ENCODE measurements around the gene CCNYL1. TPM values are rescaled to one million over a fixed set of nuclear protein-coding genes. Genes with fewer than 3 reads are reported as not detected.
"Not testable (repeated sequence)": the region's sequence is repeated elsewhere in the genome, so short reads cannot be mapped to it uniquely, and the experiment has no call there.

The CCNYL1 gene
- total RNA-seq, 2 experiments from 2014 or later, result 5.8 to 6.0 TPM

GRCh38 chr2:207719008-207719407 is 7.6 kb downstream of the CCNYL1 start:
- DNase-seq, result no peak
- Mint-ChIP-seq H3K9me3 (no peaks in the 10 kb centered on the region), H3K4me3 (no peak overlapping the region), H3K27ac (no peak overlapping the region), H3K27me3 (no peaks in the 10 kb centered on the region), H3K4me1 (peaks cover 13% of the 10 kb centered on the region), H3K36me3 (peaks cover 2% of the 10 kb centered on the region)

- not testable (repeated sequence) for H3K27me3 Mint-ChIP-seq, H3K4me3 Mint-ChIP-seq, H3K36me3 Mint-ChIP-seq, DNase-seq, H3K9me3 Mint-ChIP-seq, H3K27ac Mint-ChIP-seq
- peaks cover 17% of the 10 kb centered on the region for H3K4me1 Mint-ChIP-seq
These were observed 8.2 kb downstream of the CCNYL1 start for GRCh38 chr2:207719655-207720054.

GRCh38 chr2:207720517-207721187 is 9.2 kb downstream of the CCNYL1 start:
- Mint-ChIP-seq H3K36me3 (no peaks in the 10 kb centered on the region), H3K27me3 (no peaks in the 10 kb centered on the region), H3K4me1 (peaks cover 17% of the 10 kb centered on the region), H3K9me3 (no peaks in the 10 kb centered on the region), H3K4me3 (no peak overlapping the region), H3K27ac (no peak overlapping the region)
- no peak for DNase-seq

GRCh38 chr2:207722773-207723424 is 11.5 kb downstream of the CCNYL1 start:
- Mint-ChIP-seq H3K27ac (peak overlapping the region; percentile 60), H3K9me3 (no peaks in the 10 kb centered on the region), H3K4me3 (no peak overlapping the region), H3K27me3 (no peaks in the 10 kb centered on the region), H3K4me1 (peaks cover 28% of the 10 kb centered on the region), H3K36me3 (no peaks in the 10 kb centered on the region)
- DNase-seq, result no peak

GRCh38 chr2:207723425-207723787 is 12.0 kb downstream of the CCNYL1 start:
- Mint-ChIP-seq H3K4me1 (peaks cover 28% of the 10 kb centered on the region), H3K27ac (peak overlapping the region; percentile 32)
- not testable (repeated sequence) for H3K27me3 Mint-ChIP-seq, H3K4me3 Mint-ChIP-seq, DNase-seq, H3K9me3 Mint-ChIP-seq, H3K36me3 Mint-ChIP-seq

GRCh38 chr2:207724113-207724512 is 12.7 kb downstream of the CCNYL1 start:
- peaks cover 28% of the 10 kb centered on the region for H3K4me1 Mint-ChIP-seq
- no peak overlapping the region for H3K27ac Mint-ChIP-seq
- H3K27me3 Mint-ChIP-seq, result no peaks in the 10 kb centered on the region

GRCh38 chr2:207725873-207726578 is 14.6 kb downstream of the CCNYL1 start:
- Mint-ChIP-seq H3K27ac (no peak overlapping the region), H3K36me3 (peaks cover 4% of the 10 kb centered on the region), H3K9me3 (no peaks in the 10 kb centered on the region), H3K4me1 (peaks cover 28% of the 10 kb centered on the region), H3K4me3 (no peak overlapping the region), H3K27me3 (no peaks in the 10 kb centered on the region)
- DNase-seq, result no peak

More at GRCh38 chr2:207724113-207724512, 12.7 kb downstream of the CCNYL1 start:
- no peak for DNase-seq
- Mint-ChIP-seq H3K9me3 (no peaks in the 10 kb centered on the region), H3K36me3 (no peaks in the 10 kb centered on the region), H3K4me3 (no peak overlapping the region)

GRCh38 chr2:207727261-207727660 is 15.8 kb downstream of the CCNYL1 start:
- no peak for DNase-seq
- Mint-ChIP-seq H3K27me3 (no peaks in the 10 kb centered on the region), H3K36me3 (peaks cover 4% of the 10 kb centered on the region), H3K27ac (no peak overlapping the region), H3K4me3 (no peak overlapping the region), H3K9me3 (no peaks in the 10 kb centered on the region), H3K4me1 (peaks cover 25% of the 10 kb centered on the region)

- H3K9me3 Mint-ChIP-seq, result no peaks in the 10 kb centered on the region
- peaks cover 11% of the 10 kb centered on the region for H3K4me1 Mint-ChIP-seq
- H3K27me3 Mint-ChIP-seq, result no peaks in the 10 kb centered on the region
- no peak overlapping the region for H3K4me3 Mint-ChIP-seq
- H3K36me3 Mint-ChIP-seq, result peaks cover 4% of the 10 kb centered on the region
- no peak for DNase-seq
- H3K27ac Mint-ChIP-seq, result no peak overlapping the region
These were observed 18.1 kb downstream of the CCNYL1 start for GRCh38 chr2:207729465-207729998.

GRCh38 chr2:207731138-207731537 is 19.7 kb downstream of the CCNYL1 start:
- peaks cover 12% of the 10 kb centered on the region for H3K36me3 Mint-ChIP-seq
- no peak overlapping the region for H3K27ac Mint-ChIP-seq
- no peaks in the 10 kb centered on the region for H3K27me3 Mint-ChIP-seq
- H3K4me1 Mint-ChIP-seq, result peaks cover 11% of the 10 kb centered on the region
- H3K9me3 Mint-ChIP-seq, result no peaks in the 10 kb centered on the region
- H3K4me3 Mint-ChIP-seq, result no peak overlapping the region
- no peak for DNase-seq

GRCh38 chr2:207733597-207734240 is 22.3 kb downstream of the CCNYL1 start:
- H3K27me3 Mint-ChIP-seq, result no peaks in the 10 kb centered on the region
- H3K4me3 Mint-ChIP-seq, result no peak overlapping the region

GRCh38 chr2:207734264-207734635 is 22.8 kb downstream of the CCNYL1 start:
- DNase-seq, result no peak
- H3K4me3 Mint-ChIP-seq, result no peak overlapping the region
- H3K36me3 Mint-ChIP-seq, result peaks cover 12% of the 10 kb centered on the region
- H3K27me3 Mint-ChIP-seq, result no peaks in the 10 kb centered on the region
- H3K9me3 Mint-ChIP-seq, result no peaks in the 10 kb centered on the region
- peaks cover 5% of the 10 kb centered on the region for H3K4me1 Mint-ChIP-seq
- H3K27ac Mint-ChIP-seq, result no peak overlapping the region

More at GRCh38 chr2:207733597-207734240, 22.3 kb downstream of the CCNYL1 start:
- Mint-ChIP-seq H3K36me3 (peaks cover 12% of the 10 kb centered on the region), H3K4me1 (peaks cover 5% of the 10 kb centered on the region), H3K9me3 (no peaks in the 10 kb centered on the region), H3K27ac (no peak overlapping the region)
- no peak for DNase-seq

GRCh38 chr2:207734636-207735512 is 23.4 kb downstream of the CCNYL1 start:
- no peak overlapping the region for H3K4me3 Mint-ChIP-seq
- H3K9me3 Mint-ChIP-seq, result no peaks in the 10 kb centered on the region
- no peaks in the 10 kb centered on the region for H3K27me3 Mint-ChIP-seq
- H3K36me3 Mint-ChIP-seq, result peaks cover 8% of the 10 kb centered on the region
- H3K27ac Mint-ChIP-seq, result no peak overlapping the region
- DNase-seq, result no peak
- peaks cover 5% of the 10 kb centered on the region for H3K4me1 Mint-ChIP-seq

- H3K4me1 Mint-ChIP-seq, H3K27me3 Mint-ChIP-seq, H3K36me3 Mint-ChIP-seq, DNase-seq, H3K27ac Mint-ChIP-seq, H3K4me3 Mint-ChIP-seq, H3K9me3 Mint-ChIP-seq: not testable (repeated sequence)
These were observed 24.0 kb downstream of the CCNYL1 start for GRCh38 chr2:207735513-207735859.
